Esophagus squamous epithelium (tissue), 4 donors: ENCODE data around the gene MYH7B.

Source experiments
- POLR2A ChIP-seq, 4 donors: fragments of 450-650 bp; IDR thresholded peaks; one replicate each; pipeline ENCODE4 v1.6.1; 2017; ENCODE audit warnings: antibody characterized with exemption in 4 of 4, mild to moderate bottlenecking in 4 of 4, moderate library complexity in 3 of 4
- TF ChIP-seq, protein P1 (sequence below), 6 experiments: fragments of 450-650 bp in 4 of 6; fragments of 200-600 bp in 2 of 6; sonication (generic) in 2 of 6; IDR thresholded peaks; one replicate each; pipeline ENCODE4 v1.5.1; 2016 to 2019; ENCODE audit warnings: antibody characterized with exemption in 6 of 6, mild to moderate bottlenecking in 4 of 6, moderate library complexity in 4 of 6

DNA sequence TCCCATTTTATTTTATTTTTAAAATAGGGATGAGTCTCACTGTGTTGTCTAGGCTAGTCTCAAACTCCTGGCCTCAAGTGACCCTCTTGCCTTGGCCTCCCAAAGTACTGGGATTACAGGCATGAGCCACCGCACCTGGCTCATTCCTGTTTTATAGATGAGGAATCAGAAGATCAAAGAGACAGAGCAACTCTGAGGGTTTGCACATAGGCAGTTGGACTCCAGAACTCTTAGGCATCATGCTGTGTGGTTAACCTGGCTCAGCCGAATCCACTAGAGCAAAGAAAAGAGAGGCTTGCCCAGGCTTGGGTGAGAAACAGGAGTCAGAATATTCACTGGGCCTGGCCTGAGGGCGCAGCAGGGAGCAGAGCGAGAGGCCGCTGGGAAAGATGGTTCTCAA lies 9.4 kb downstream of the MYH7B start:
- no peak for TF ChIP-seq POLR2A (IDR thresholded peaks at IDR 0.05)
- TF ChIP-seq, protein P1, sequence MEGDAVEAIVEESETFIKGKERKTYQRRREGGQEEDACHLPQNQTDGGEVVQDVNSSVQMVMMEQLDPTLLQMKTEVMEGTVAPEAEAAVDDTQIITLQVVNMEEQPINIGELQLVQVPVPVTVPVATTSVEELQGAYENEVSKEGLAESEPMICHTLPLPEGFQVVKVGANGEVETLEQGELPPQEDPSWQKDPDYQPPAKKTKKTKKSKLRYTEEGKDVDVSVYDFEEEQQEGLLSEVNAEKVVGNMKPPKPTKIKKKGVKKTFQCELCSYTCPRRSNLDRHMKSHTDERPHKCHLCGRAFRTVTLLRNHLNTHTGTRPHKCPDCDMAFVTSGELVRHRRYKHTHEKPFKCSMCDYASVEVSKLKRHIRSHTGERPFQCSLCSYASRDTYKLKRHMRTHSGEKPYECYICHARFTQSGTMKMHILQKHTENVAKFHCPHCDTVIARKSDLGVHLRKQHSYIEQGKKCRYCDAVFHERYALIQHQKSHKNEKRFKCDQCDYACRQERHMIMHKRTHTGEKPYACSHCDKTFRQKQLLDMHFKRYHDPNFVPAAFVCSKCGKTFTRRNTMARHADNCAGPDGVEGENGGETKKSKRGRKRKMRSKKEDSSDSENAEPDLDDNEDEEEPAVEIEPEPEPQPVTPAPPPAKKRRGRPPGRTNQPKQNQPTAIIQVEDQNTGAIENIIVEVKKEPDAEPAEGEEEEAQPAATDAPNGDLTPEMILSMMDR (IDR thresholded peaks at IDR 0.05) = no peak
